Activated CD4-positive, alpha-beta memory T cell treated with anti-CD3 and anti-CD28 coated beads, Interleukin-2, amount 10 ng/mL, durations not matched to agents 7 days and 5 days (primary cell): ENCODE results near the gene SERPINA12. TPM values are rescaled to one million over a fixed set of nuclear protein-coding genes. Genes with fewer than 3 reads are reported as not detected.

Experiments used
- CTCF ChIA-PET: fragments of 350-600 bp; sonication (Branson Sonifier 250); formaldehyde crosslinking; loops from one replicate; lab custom pipeline; 2021; ENCODE audit warnings: antibody characterized with exemption, inconsistent platforms; lab: Charles Lee
- POLR2A ChIA-PET: fragments of 350-600 bp; sonication (Branson Sonifier 250); formaldehyde crosslinking; loops from one replicate; lab custom pipeline; 2021; ENCODE audit warnings: antibody characterized with exemption; lab: Charles Lee
- DNase-seq: peaks from one replicate; pipeline ENCODE4 v3.0.0-alpha.2; 2020
- H3K27ac Mint-ChIP-seq: one replicate; pipeline ENCODE4 v1.8.0; 2021; ENCODE audit warnings: mild to moderate bottlenecking, mixed read lengths
- H3K27me3 Mint-ChIP-seq: one replicate; pipeline ENCODE4 v1.8.0; 2021; ENCODE audit warnings: mixed read lengths
- H3K36me3 Mint-ChIP-seq: one replicate; pipeline ENCODE4 v1.8.0; 2021; ENCODE audit warnings: low read depth, mixed read lengths
- H3K4me1 Mint-ChIP-seq: one replicate; pipeline ENCODE4 v1.8.0; 2021; ENCODE audit warnings: mixed read lengths
- H3K4me3 Mint-ChIP-seq: one replicate; pipeline ENCODE4 v1.8.0; 2021; ENCODE audit warnings: mild to moderate bottlenecking, mixed read lengths
- H3K9me3 Mint-ChIP-seq: one replicate; pipeline ENCODE4 v1.8.0; 2021; ENCODE audit warnings: mixed read lengths
- total RNA-seq, 2 experiments: library from RNA; stranded (reverse); gene quantifications; one replicate each; pipeline ENCODE4 v1.2.3, GENCODE V29; 2021

SERPINA12 gene
- total RNA-seq, 2 experiments from 2014 or later: not detected

GRCh38 chr14:94542811-94543440, 33.7 kb upstream of the SERPINA12 start:
- ChIA-PET CTCF (no interaction called here), POLR2A (no interaction called here)
- no peaks in the 10 kb centered on the region for H3K36me3 Mint-ChIP-seq
- no peak overlapping the region for H3K4me3 Mint-ChIP-seq
- H3K27ac Mint-ChIP-seq: no peak overlapping the region
- peaks cover 1% of the 10 kb centered on the region for H3K27me3 Mint-ChIP-seq
- no peak for DNase-seq
- H3K4me1 Mint-ChIP-seq: no peaks in the 10 kb centered on the region
- H3K9me3 Mint-ChIP-seq: no peaks in the 10 kb centered on the region

- CTCF ChIA-PET: no interaction called here
- H3K4me3 Mint-ChIP-seq: no peak overlapping the region
- no peaks in the 10 kb centered on the region for H3K36me3 Mint-ChIP-seq
- no peaks in the 10 kb centered on the region for H3K9me3 Mint-ChIP-seq
- DNase-seq: no peak
- POLR2A ChIA-PET: no interaction called here
- no peak overlapping the region for H3K27ac Mint-ChIP-seq
- peaks cover 3% of the 10 kb centered on the region for H3K27me3 Mint-ChIP-seq
- no peaks in the 10 kb centered on the region for H3K4me1 Mint-ChIP-seq
These were observed 33.0 kb upstream of the SERPINA12 start for GRCh38 chr14:94542111-94542810.

- no peaks in the 10 kb centered on the region for H3K9me3 Mint-ChIP-seq
- no peaks in the 10 kb centered on the region for H3K4me1 Mint-ChIP-seq
- no peaks in the 10 kb centered on the region for H3K36me3 Mint-ChIP-seq
- H3K27me3 Mint-ChIP-seq: peaks cover 3% of the 10 kb centered on the region
- no peak for DNase-seq
- ChIA-PET CTCF (interaction anchor here (1.5 kb wide), 1 partner anchor 55 kb away, joined by 3 read pairs; no protein-coding TSS in a partner anchor), POLR2A (no interaction called here)
- H3K4me3 Mint-ChIP-seq: no peak overlapping the region
- H3K27ac Mint-ChIP-seq: no peak overlapping the region
These were observed 32.1 kb upstream of the SERPINA12 start for GRCh38 chr14:94541234-94541975.

- CTCF ChIA-PET: interaction anchor here (1.5 kb wide), 1 partner anchor 54 kb away, joined by 3 read pairs; no protein-coding TSS in a partner anchor
- DNase-seq: no peak
- no peaks in the 10 kb centered on the region for H3K9me3 Mint-ChIP-seq
- H3K4me3 Mint-ChIP-seq: no peak overlapping the region
- POLR2A ChIA-PET: no interaction called here
- no peaks in the 10 kb centered on the region for H3K4me1 Mint-ChIP-seq
- no peak overlapping the region for H3K27ac Mint-ChIP-seq
- no peaks in the 10 kb centered on the region for H3K36me3 Mint-ChIP-seq
- H3K27me3 Mint-ChIP-seq: peaks cover 3% of the 10 kb centered on the region
These were observed 30.9 kb upstream of the SERPINA12 start for GRCh38 chr14:94540031-94540794.

GRCh38 chr14:94539181-94539580, 29.9 kb upstream of the SERPINA12 start:
- Mint-ChIP-seq H3K4me1 (no peaks in the 10 kb centered on the region), H3K4me3 (no peak overlapping the region), H3K9me3 (no peaks in the 10 kb centered on the region), H3K36me3 (no peaks in the 10 kb centered on the region), H3K27me3 (peaks cover 3% of the 10 kb centered on the region), H3K27ac (no peak overlapping the region)
- POLR2A ChIA-PET: no interaction called here
- CTCF ChIA-PET: interaction anchor here (1.7 kb wide), 1 partner anchor 10 kb away, joined by 6 read pairs; no protein-coding TSS in a partner anchor
- peak; percentile 1 for DNase-seq

GRCh38 chr14:94538070-94538740, 28.9 kb upstream of the SERPINA12 start:
- no peak for DNase-seq
- CTCF ChIA-PET: interaction anchor here (1.7 kb wide), 1 partner anchor 11 kb away, joined by 6 read pairs; no protein-coding TSS in a partner anchor
- Mint-ChIP-seq H3K27ac (no peak overlapping the region), H3K4me3 (no peak overlapping the region), H3K27me3 (peaks cover 3% of the 10 kb centered on the region), H3K4me1 (no peaks in the 10 kb centered on the region), H3K36me3 (no peaks in the 10 kb centered on the region), H3K9me3 (no peaks in the 10 kb centered on the region)
- POLR2A ChIA-PET: no interaction called here

- H3K27me3 Mint-ChIP-seq: peaks cover 3% of the 10 kb centered on the region
- H3K4me3 Mint-ChIP-seq: no peak overlapping the region
- CTCF ChIA-PET: no interaction called here
- H3K36me3 Mint-ChIP-seq: no peaks in the 10 kb centered on the region
- no peak for DNase-seq
- POLR2A ChIA-PET: no interaction called here
- H3K9me3 Mint-ChIP-seq: no peaks in the 10 kb centered on the region
- no peak overlapping the region for H3K27ac Mint-ChIP-seq
- no peaks in the 10 kb centered on the region for H3K4me1 Mint-ChIP-seq
These were observed 27.6 kb upstream of the SERPINA12 start for GRCh38 chr14:94536836-94537235.

GRCh38 chr14:94535506-94535905, 26.2 kb upstream of the SERPINA12 start:
- Mint-ChIP-seq H3K9me3 (no peaks in the 10 kb centered on the region), H3K27me3 (peaks cover 4% of the 10 kb centered on the region), H3K27ac (no peak overlapping the region), H3K4me3 (no peak overlapping the region), H3K4me1 (no peaks in the 10 kb centered on the region), H3K36me3 (no peaks in the 10 kb centered on the region)
- DNase-seq: no peak
- POLR2A ChIA-PET: no interaction called here
- CTCF ChIA-PET: no interaction called here

- Mint-ChIP-seq H3K4me3 (no peak overlapping the region), H3K36me3 (no peaks in the 10 kb centered on the region), H3K27me3 (peaks cover 14% of the 10 kb centered on the region), H3K27ac (no peak overlapping the region), H3K9me3 (no peaks in the 10 kb centered on the region), H3K4me1 (no peaks in the 10 kb centered on the region)
- ChIA-PET POLR2A (no interaction called here), CTCF (interaction anchor here (1.0 to 1.6 kb wide), 2 partner anchors 16 to 46 kb away, joined by 3 read pairs; no protein-coding TSS in a partner anchor)
- no peak for DNase-seq
These were observed 23.2 kb upstream of the SERPINA12 start for GRCh38 chr14:94532447-94532846.

GRCh38 chr14:94531187-94531586, 21.9 kb upstream of the SERPINA12 start:
- Mint-ChIP-seq H3K4me1 (no peaks in the 10 kb centered on the region), H3K27ac (no peak overlapping the region), H3K36me3 (no peaks in the 10 kb centered on the region), H3K27me3 (peaks cover 15% of the 10 kb centered on the region), H3K4me3 (no peak overlapping the region), H3K9me3 (no peaks in the 10 kb centered on the region)
- CTCF ChIA-PET: interaction anchor here (1.6 kb wide), 1 partner anchor 18 kb away, joined by 3 read pairs; no protein-coding TSS in a partner anchor
- POLR2A ChIA-PET: no interaction called here
- DNase-seq: no peak

GRCh38 chr14:94524093-94524492, 14.8 kb upstream of the SERPINA12 start:
- peaks cover 6% of the 10 kb centered on the region for H3K27me3 Mint-ChIP-seq
- no peaks in the 10 kb centered on the region for H3K4me1 Mint-ChIP-seq
- no peaks in the 10 kb centered on the region for H3K36me3 Mint-ChIP-seq
- H3K9me3 Mint-ChIP-seq: peaks cover 10% of the 10 kb centered on the region
- H3K27ac Mint-ChIP-seq: no peak overlapping the region
- CTCF ChIA-PET: no interaction called here
- DNase-seq: no peak
- H3K4me3 Mint-ChIP-seq: no peak overlapping the region
- POLR2A ChIA-PET: no interaction called here

GRCh38 chr14:94523265-94523664, 14.0 kb upstream of the SERPINA12 start:
- no peaks in the 10 kb centered on the region for H3K4me1 Mint-ChIP-seq
- H3K27me3 Mint-ChIP-seq: peaks cover 5% of the 10 kb centered on the region
- POLR2A ChIA-PET: no interaction called here
- CTCF ChIA-PET: no interaction called here
- no peak overlapping the region for H3K27ac Mint-ChIP-seq
- H3K36me3 Mint-ChIP-seq: no peaks in the 10 kb centered on the region
- no peak overlapping the region for H3K4me3 Mint-ChIP-seq
- peaks cover 10% of the 10 kb centered on the region for H3K9me3 Mint-ChIP-seq
- no peak for DNase-seq
